Measurements from ENCODE around the gene MEN1.

MEN1 gene

GRCh38 chr11:64845129-64845775 lies 34.9 kb upstream of the MEN1 start:
- TF ChIP-seq CTCF (IDR thresholded peaks at IDR 0.05; ENCODE audit: low read depth, low read length, missing control alignments) = no peak
- 0 out of 2 replicates have a peak overlapping the region, but pooled peaks have one; percentile 7 for H3K4me3 ChIP-seq (replicated peaks; ENCODE audit: low read depth, low read length)
- DNase-seq (ENCODE audit: extremely low read depth, low read depth) = no peak

GRCh38 chr11:64844330-64845128 lies 34.2 kb upstream of the MEN1 start, which contains the start of gene CDC42BPG:
Gene CDC42BPG (minus strand): TSS chr11:64844653. CDS start chr11:64844569, 84 bp downstream.
- TF ChIP-seq CTCF (IDR thresholded peaks at IDR 0.05; ENCODE audit: low read depth, low read length, missing control alignments) = peak; percentile 42
- 0 out of 2 replicates have a peak within 1 kb of the TSS, but pooled peaks have one; percentile 7 for H3K4me3 ChIP-seq (replicated peaks; ENCODE audit: low read depth, low read length)
- DNase-seq (ENCODE audit: extremely low read depth, low read depth) = no peak

- no peak for TF ChIP-seq CTCF (IDR thresholded peaks at IDR 0.05; ENCODE audit: low read depth, low read length, missing control alignments)
- no peak overlapping the region for H3K4me3 ChIP-seq (replicated peaks; ENCODE audit: low read depth, low read length)
- no peak for DNase-seq (ENCODE audit: extremely low read depth, low read depth)
Measured at GRCh38 chr11:64843686-64844329, 33.5 kb upstream of the MEN1 start.

GRCh38 chr11:64842851-64843685 lies 32.7 kb upstream of the MEN1 start:
- DNase-seq (ENCODE audit: extremely low read depth, low read depth) = no peak
- TF ChIP-seq CTCF (IDR thresholded peaks at IDR 0.05; ENCODE audit: low read depth, low read length, missing control alignments) = no peak
- no peak overlapping the region for H3K4me3 ChIP-seq (replicated peaks; ENCODE audit: low read depth, low read length)

- H3K4me3 ChIP-seq (replicated peaks; ENCODE audit: low read depth, low read length) = no peak overlapping the region
- TF ChIP-seq CTCF (IDR thresholded peaks at IDR 0.05; ENCODE audit: low read depth, low read length, missing control alignments) = no peak
- no peak for DNase-seq (ENCODE audit: extremely low read depth, low read depth)
Measured at GRCh38 chr11:64842366-64842759, 32.0 kb upstream of the MEN1 start.
